Activated B cell treated with CpG ODN at 0.5 μM for 24 hours (primary cell): ENCODE results near the gene TMEM121. TPM values are rescaled to one million over a fixed set of nuclear protein-coding genes. Genes with fewer than 3 reads are reported as not detected.
"Not testable (repeated sequence)": the region's sequence is repeated elsewhere in the genome, so short reads cannot be mapped to it uniquely, and the experiment has no call there.

Experiments used
- ATAC-seq: fragments of 200-7000 bp; cut with Tn5 transposase; one replicate; pipeline ENCODE4 v1.10.0; 2021; ENCODE audit warnings: low read depth, mild to moderate bottlenecking, moderate library complexity
- CTCF ChIA-PET: fragments of 350-600 bp; sonication (Branson Sonifier 250); formaldehyde crosslinking; loops from one replicate; lab custom pipeline; 2021; ENCODE audit warnings: antibody characterized with exemption; lab: Charles Lee
- POLR2A ChIA-PET: fragments of 350-600 bp; sonication (Branson Sonifier 250); formaldehyde crosslinking; loops from one replicate; lab custom pipeline; 2021; ENCODE audit warnings: antibody characterized with exemption; lab: Charles Lee
- DNase-seq: peaks from one replicate; pipeline ENCODE4 v3.0.0; 2022
- H3K27ac Mint-ChIP-seq: one replicate; pipeline ENCODE4 v1.8.0; 2020; ENCODE audit warnings: mixed read lengths
- H3K27me3 Mint-ChIP-seq: one replicate; pipeline ENCODE4 v1.8.0; 2021; ENCODE audit warnings: mixed read lengths
- H3K36me3 Mint-ChIP-seq: one replicate; pipeline ENCODE4 v1.8.0; 2021; ENCODE audit warnings: low read depth, mixed read lengths
- H3K4me1 Mint-ChIP-seq: one replicate; pipeline ENCODE4 v1.8.0; 2021; ENCODE audit warnings: mixed read lengths
- H3K4me3 Mint-ChIP-seq: one replicate; pipeline ENCODE4 v1.8.0; 2020; ENCODE audit warnings: mild to moderate bottlenecking, mixed read lengths
- H3K9me3 Mint-ChIP-seq: one replicate; pipeline ENCODE4 v1.8.0; 2020; ENCODE audit warnings: mixed read lengths
- intact Hi-C: fragments of 100-400 bp; cut with micrococcal nuclease; formaldehyde crosslinking; loops from one replicate; pipeline ENCODE4 v1.15.1; 2024
- total RNA-seq: library from RNA; stranded (reverse); gene quantifications from 2 replicates; pipeline ENCODE4 v1.2.3, GENCODE V29; 2022
- TF ChIP-seq, protein P1 (sequence below): fragments of 200-600 bp; IDR thresholded peaks from one replicate; pipeline ENCODE4 v1.8.0; 2022; ENCODE audit warnings: antibody characterized with exemption, mild to moderate bottlenecking

Gene TMEM121
- total RNA-seq, 1 donor from 2014 or later, result 1.6 TPM

GRCh38 chr14:105554022-105554421 lies 27.6 kb downstream of the TMEM121 start:
- TF ChIP-seq, protein P1, sequence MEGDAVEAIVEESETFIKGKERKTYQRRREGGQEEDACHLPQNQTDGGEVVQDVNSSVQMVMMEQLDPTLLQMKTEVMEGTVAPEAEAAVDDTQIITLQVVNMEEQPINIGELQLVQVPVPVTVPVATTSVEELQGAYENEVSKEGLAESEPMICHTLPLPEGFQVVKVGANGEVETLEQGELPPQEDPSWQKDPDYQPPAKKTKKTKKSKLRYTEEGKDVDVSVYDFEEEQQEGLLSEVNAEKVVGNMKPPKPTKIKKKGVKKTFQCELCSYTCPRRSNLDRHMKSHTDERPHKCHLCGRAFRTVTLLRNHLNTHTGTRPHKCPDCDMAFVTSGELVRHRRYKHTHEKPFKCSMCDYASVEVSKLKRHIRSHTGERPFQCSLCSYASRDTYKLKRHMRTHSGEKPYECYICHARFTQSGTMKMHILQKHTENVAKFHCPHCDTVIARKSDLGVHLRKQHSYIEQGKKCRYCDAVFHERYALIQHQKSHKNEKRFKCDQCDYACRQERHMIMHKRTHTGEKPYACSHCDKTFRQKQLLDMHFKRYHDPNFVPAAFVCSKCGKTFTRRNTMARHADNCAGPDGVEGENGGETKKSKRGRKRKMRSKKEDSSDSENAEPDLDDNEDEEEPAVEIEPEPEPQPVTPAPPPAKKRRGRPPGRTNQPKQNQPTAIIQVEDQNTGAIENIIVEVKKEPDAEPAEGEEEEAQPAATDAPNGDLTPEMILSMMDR, result no peak
- H3K36me3 Mint-ChIP-seq, result no peaks in the 10 kb centered on the region
- H3K27ac Mint-ChIP-seq, result no peak overlapping the region
- H3K27me3 Mint-ChIP-seq, result no peaks in the 10 kb centered on the region
- CTCF ChIA-PET, result no interaction called here
- H3K4me1 Mint-ChIP-seq, result peaks cover 6% of the 10 kb centered on the region
- ATAC-seq (no peak), DNase-seq (no peak)
- H3K9me3 Mint-ChIP-seq, result no peaks in the 10 kb centered on the region
- no peak overlapping the region for H3K4me3 Mint-ChIP-seq
- intact Hi-C loops, result loop anchor here (10.0 kb wide), 1 partner anchor 121 kb away; no protein-coding TSS in a partner anchor
- POLR2A ChIA-PET, result no interaction called here

DNA sequence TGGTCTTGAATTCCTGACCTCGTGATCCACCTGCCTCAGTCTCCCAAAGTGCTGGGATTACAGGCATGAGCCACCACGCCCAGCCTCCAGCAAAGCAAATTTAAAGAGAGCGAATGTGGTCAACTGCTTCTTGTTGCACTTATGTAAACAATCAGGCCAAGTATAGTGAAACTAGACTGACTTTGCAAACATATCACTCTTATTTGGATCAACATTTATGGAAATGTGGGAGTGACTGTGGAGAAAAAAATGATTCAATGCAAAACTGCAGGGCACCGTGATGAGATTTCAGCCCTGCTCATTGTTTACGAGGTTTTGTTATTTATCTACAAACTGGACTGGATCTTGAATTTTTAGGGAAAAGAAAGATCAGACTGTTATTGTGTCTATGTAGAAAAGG lies 28.1 kb downstream of the TMEM121 start:
- intact Hi-C loops, result loop anchor here (10.0 kb wide), 1 partner anchor 120 kb away; no protein-coding TSS in a partner anchor
- no peaks in the 10 kb centered on the region for H3K27me3 Mint-ChIP-seq
- ATAC-seq, result no peak
- DNase-seq, result no peak
- no peaks in the 10 kb centered on the region for H3K9me3 Mint-ChIP-seq
- TF ChIP-seq, protein P1, result no peak
- ChIA-PET CTCF (no interaction called here), POLR2A (no interaction called here)
- H3K27ac Mint-ChIP-seq, result no peak overlapping the region
- peaks cover 6% of the 10 kb centered on the region for H3K4me1 Mint-ChIP-seq
- H3K4me3 Mint-ChIP-seq, result no peak overlapping the region
- H3K36me3 Mint-ChIP-seq, result no peaks in the 10 kb centered on the region

DNA sequence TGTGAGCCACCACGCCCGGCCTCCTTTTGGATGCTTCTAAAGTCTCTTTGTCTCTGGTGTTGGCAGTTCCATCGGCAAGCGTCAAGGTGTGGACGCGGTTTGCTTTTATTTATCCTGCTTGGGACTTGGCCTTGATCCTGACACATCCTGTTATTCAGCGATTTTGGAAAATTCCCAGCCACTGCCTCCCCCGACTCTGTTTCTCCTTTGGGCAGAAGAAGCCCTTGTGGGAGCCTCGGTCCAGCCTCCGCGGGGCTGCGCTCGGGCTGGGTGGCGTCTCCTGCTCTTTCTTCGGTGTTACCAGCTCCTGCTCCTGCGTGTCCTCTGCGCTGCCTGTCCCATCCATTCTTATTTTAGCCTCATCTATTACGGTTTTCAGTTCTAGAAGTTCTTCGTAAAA lies 31.3 kb downstream of the TMEM121 start:
- CTCF ChIA-PET, H3K4me3 Mint-ChIP-seq, H3K9me3 Mint-ChIP-seq, DNase-seq, H3K27me3 Mint-ChIP-seq, H3K36me3 Mint-ChIP-seq, ATAC-seq, H3K27ac Mint-ChIP-seq: not testable (repeated sequence)
- POLR2A ChIA-PET, result interaction anchor here (0.6 kb wide), 2 partner anchors 263 to 370 kb away, joined by 3 read pairs; no protein-coding TSS in a partner anchor
- intact Hi-C loops, result loop anchor here (10.0 kb wide), 1 partner anchor 117 kb away; no protein-coding TSS in a partner anchor
- peaks cover 14% of the 10 kb centered on the region for H3K4me1 Mint-ChIP-seq

DNA sequence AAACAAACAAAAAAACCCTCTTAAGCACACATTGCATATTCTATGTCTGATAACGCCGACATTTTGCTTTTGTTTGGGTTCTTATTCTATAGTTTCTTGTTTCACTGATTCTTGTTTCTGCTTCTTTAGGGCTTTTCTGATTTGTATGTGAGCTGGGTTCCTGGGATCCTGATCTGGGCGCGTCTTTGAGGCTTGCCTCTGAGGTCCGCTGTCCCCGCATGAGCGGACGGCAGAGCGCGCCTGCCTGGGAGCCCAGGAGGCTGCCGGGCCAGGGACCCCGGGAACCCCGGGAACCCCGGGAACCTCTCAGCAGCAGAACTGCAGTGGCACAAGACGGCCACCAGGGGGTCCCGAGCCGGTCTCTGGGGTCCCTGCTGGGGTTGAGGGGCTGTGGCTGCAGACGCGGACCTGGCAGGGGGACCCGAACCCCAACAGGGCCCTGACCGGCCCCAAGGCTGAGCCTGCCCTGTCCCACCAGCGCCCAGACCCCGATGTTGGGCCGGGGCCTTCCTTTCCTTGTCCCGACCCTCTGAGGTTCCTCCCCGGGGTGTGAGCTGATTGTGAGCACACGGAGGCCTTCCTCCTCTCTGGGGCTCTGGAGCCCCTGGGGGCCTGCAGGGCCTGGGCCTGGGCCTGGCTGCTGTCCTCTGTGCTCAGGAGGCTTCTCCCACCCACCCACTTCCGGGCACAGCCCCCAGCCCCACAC lies 32.2 kb downstream of the TMEM121 start:
- H3K36me3 Mint-ChIP-seq, H3K9me3 Mint-ChIP-seq, H3K27ac Mint-ChIP-seq, CTCF ChIA-PET, ATAC-seq, H3K4me3 Mint-ChIP-seq, H3K27me3 Mint-ChIP-seq: not testable (repeated sequence)
- POLR2A ChIA-PET, result interaction anchor here (0.7 to 1.1 kb wide), 2 partner anchors 151 to 303 kb away, joined by 3 to 7 read pairs; no protein-coding TSS in a partner anchor
- H3K4me1 Mint-ChIP-seq, result peaks cover 23% of the 10 kb centered on the region
- intact Hi-C loops, result loop anchor here (10.0 kb wide), 1 partner anchor 116 kb away; no protein-coding TSS in a partner anchor
- peak; percentile 55 for DNase-seq

DNA sequence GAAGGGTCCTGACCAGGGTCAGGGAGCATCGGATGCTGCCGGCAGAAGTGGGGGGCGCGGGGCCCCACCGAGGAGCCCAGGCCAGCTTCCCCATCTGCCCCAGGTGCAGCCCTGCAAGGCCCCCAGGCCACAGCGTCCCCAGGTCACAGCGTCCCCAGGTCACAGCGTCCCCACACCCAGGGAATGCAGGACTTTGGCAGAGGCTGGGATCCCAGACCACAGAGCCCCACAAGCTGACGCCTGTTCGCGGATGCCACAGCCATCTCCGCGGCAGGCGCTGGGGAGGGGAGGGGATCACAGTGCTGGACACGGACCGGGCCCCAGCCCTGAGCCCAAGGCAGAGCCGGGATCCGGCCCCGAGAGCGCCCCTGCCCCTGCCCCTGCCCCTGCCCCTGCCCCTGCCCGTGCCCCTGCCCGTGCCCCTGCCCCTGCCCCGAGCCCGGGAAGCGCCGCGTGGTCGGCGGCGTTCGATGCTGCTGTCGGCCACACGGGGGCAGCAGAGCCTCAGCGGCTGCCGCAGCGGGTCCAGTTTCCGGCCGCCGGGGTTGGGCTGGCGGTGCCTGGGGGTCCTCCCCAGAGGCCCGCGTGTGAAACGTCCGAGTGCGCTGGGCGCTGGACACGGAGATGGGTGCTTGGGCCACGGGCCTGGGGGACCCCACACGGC lies 33.1 kb downstream of the TMEM121 start:
- not testable (repeated sequence) for H3K4me3 Mint-ChIP-seq
- intact Hi-C loops, result loop anchor here (10.0 kb wide), 1 partner anchor 115 kb away; no protein-coding TSS in a partner anchor

DNA sequence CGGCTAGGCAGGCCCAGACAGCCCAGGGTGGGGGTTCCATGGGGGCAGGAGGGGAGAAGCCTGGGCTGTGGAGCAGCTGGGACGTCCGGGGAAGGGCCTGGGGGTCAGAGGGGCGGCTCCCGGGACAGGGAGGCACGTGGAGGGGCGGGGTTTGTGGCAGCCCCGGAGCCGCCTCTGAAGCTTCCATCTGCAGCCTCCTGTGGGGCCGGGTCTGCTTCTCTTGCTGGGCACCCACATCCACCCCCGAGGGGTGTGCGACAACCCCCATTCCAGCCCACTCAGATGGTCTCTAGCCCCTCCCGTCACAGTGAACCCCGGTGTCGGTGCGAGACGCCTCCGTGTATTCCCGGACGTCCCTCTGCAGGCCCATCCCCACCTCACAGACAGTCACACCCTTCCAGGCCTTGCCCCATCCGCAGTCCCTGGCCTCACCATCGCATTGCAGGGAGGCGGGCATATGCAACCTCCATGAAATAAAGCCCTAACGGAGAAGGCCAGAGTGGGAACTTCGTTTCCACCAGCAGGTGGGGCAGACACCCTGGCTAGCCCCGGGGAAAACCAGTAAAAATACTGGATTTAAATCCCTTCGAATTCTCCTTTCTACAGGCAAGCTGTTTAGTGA lies 33.8 kb downstream of the TMEM121 start:
- POLR2A ChIA-PET, result interaction anchor here (1.1 kb wide), 1 partner anchor 302 kb away, joined by 7 read pairs; no protein-coding TSS in a partner anchor
- CTCF ChIA-PET, intact Hi-C loops, H3K27me3 Mint-ChIP-seq, H3K9me3 Mint-ChIP-seq, DNase-seq, H3K27ac Mint-ChIP-seq, H3K36me3 Mint-ChIP-seq: not testable (repeated sequence)
- ATAC-seq, result peak; percentile 75
- Mint-ChIP-seq H3K4me1 (peaks cover 29% of the 10 kb centered on the region), H3K4me3 (peak overlapping the region; percentile 24)

More for the DNA sequence above, 33.1 kb downstream of the TMEM121 start:
- peaks cover 25% of the 10 kb centered on the region for H3K4me1 Mint-ChIP-seq
- ATAC-seq (peak; percentile 38), DNase-seq (peak; percentile 49)
- H3K27me3 Mint-ChIP-seq, CTCF ChIA-PET, H3K27ac Mint-ChIP-seq, H3K36me3 Mint-ChIP-seq, H3K9me3 Mint-ChIP-seq: not testable (repeated sequence)
- POLR2A ChIA-PET, result interaction anchor here (0.7 to 1.1 kb wide), 2 partner anchors 150 to 302 kb away, joined by 3 to 7 read pairs; no protein-coding TSS in a partner anchor

DNA sequence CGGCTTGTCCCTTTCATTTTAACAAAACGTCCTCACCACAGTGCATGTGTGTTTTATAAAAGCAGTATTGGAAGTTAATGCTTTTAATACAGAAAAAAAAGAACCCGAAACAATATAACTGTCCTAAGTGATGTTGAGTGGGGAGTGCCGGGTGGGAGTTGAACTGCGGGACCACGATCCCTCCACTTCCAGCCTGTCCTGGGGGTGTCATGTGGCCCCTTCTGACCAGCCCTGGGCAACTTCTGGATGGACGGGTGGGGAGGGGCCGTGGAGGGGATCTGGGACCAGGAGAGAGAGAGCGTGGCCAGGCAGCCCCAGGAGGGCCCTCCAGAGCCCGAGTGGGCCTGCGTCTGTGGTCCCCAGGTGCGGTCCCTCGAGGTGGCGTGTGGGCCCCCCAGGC lies 35.0 kb downstream of the TMEM121 start:
- CTCF ChIA-PET, H3K9me3 Mint-ChIP-seq, H3K27me3 Mint-ChIP-seq, ATAC-seq, DNase-seq, H3K36me3 Mint-ChIP-seq, intact Hi-C loops: not testable (repeated sequence)
- POLR2A ChIA-PET, result interaction anchor here (0.6 kb wide), 1 partner anchor 580 kb away, joined by 3 read pairs; no protein-coding TSS in a partner anchor
- Mint-ChIP-seq H3K4me1 (peaks cover 31% of the 10 kb centered on the region), H3K27ac (peak overlapping the region; percentile 97), H3K4me3 (peak overlapping the region; percentile 63)
